Spleen (tissue), 11 donors: ENCODE results near the gene PHETA1. TPM values are rescaled to one million over a fixed set of nuclear protein-coding genes. Genes with fewer than 3 reads are reported as not detected.

Source experiments
- DNase-seq: peaks from one replicate; pipeline ENCODE4 v3.0.0-alpha.2; 2020
- H3K27ac ChIP-seq, 8 donors: fragments of 200-600 bp; sonication (generic) in 7 of 8; 1 replicate in 4 of 8; 2 replicates in 4 of 8; pipeline versions ENCODE4 v1.5.0 to v1.8.0; 2016 to 2021; ENCODE audit warnings: inconsistent platforms in 4 of 8, mild to moderate bottlenecking in 4 of 8, moderate library complexity in 1 of 8
- H3K27me3 ChIP-seq, 7 donors: fragments of 200-600 bp; sonication (generic) in 6 of 7; replicated peaks in 1 of 7; 1 replicate in 4 of 7; 2 replicates in 3 of 7; pipeline versions ENCODE4 v1.5.0 to v1.8.0; 2016 to 2021; ENCODE audit warnings: inconsistent platforms in 3 of 7, mild to moderate bottlenecking in 1 of 7
- H3K36me3 ChIP-seq, 6 donors: fragments of 200-600 bp; sonication (generic) in 5 of 6; 1 replicate in 4 of 6; 2 replicates in 2 of 6; pipeline versions ENCODE4 v1.5.0 to v1.8.0; 2016 to 2021; ENCODE audit warnings: inconsistent platforms in 2 of 6
- H3K4me1 ChIP-seq, 6 donors: fragments of 200-600 bp; sonication (generic) in 5 of 6; 1 replicate in 3 of 6; 2 replicates in 3 of 6; pipeline versions ENCODE4 v1.5.0 to v1.8.0; 2016 to 2021; ENCODE audit warnings: inconsistent platforms in 3 of 6
- H3K4me3 ChIP-seq, 8 donors: fragments of 200-600 bp; sonication (generic) in 7 of 8; 1 replicate in 4 of 8; 2 replicates in 4 of 8; pipeline versions ENCODE4 v1.5.0 to v1.8.0; 2016 to 2021; ENCODE audit warnings: inconsistent platforms in 4 of 8, mild to moderate bottlenecking in 4 of 8, moderate library complexity in 2 of 8
- H3K9me3 ChIP-seq, 8 donors: fragments of 200-600 bp; sonication (generic) in 7 of 8; 1 replicate in 4 of 8; 2 replicates in 4 of 8; pipeline versions ENCODE4 v1.5.0 to v1.8.0; 2016 to 2021; ENCODE audit warnings: inconsistent platforms in 4 of 8
- CTCF ChIP-seq, 11 experiments: fragments of 200-600 bp in 7 of 11; fragments of 450-650 bp in 4 of 11; sonication (generic) in 4 of 11; IDR thresholded peaks in 8 of 11; conservative IDR thresholded peaks in 3 of 11; 1 replicate in 7 of 11; 2 replicates in 4 of 11; pipeline versions ENCODE4 v1.4.0 to v1.8.0; 2016 to 2021; ENCODE audit warnings: antibody characterized with exemption in 11 of 11, inconsistent platforms in 4 of 11, mild to moderate bottlenecking in 1 of 11
- POLR2A ChIP-seq, 3 donors: fragments of 450-650 bp; IDR thresholded peaks; one replicate each; pipeline ENCODE4 v1.5.1; 2017; ENCODE audit warnings: antibody characterized with exemption in 3 of 3, mild to moderate bottlenecking in 1 of 3
- POLR2AphosphoS5 ChIP-seq, 3 donors: sonication (generic); formaldehyde crosslinking; IDR thresholded peaks; one replicate each; pipeline ENCODE4 v1.5.1; 2017; ENCODE audit warnings: antibody characterized with exemption in 3 of 3
- WGBS, 5 donors: extraction: QIAGEN DNeasy Blood & Tissue Kit in 3 of 5; methylation state at CpG; one replicate each; pipeline versions ENCODE4 v1.1.5 to v1.1.7; 2013 to 2018; 5-methylcytosine and 5-hydroxymethylcytosine counted together
- intact Hi-C: fragments of 100-400 bp; cut with DNase I; formaldehyde crosslinking; loops from one replicate; pipeline ENCODE4 v1.15.0; 2023; ENCODE audit warnings: low total_unique reads
- polyA plus RNA-seq, 3 donors: library from polyadenylated mRNA; stranded (reverse); fragments of 200-250 nt; gene quantifications; one replicate each; pipeline ENCODE4 v1.2.1, GENCODE V29; 2013
- total RNA-seq, 7 donors: library from RNA; depleted of rRNA in 3 of 7; stranded (reverse); fragments of >200 nt in 3 of 7; fragmentation: NEBNext Ultra II Directional in 4 of 7; extraction: Animal tissue kit (Norgen Biotek cat#: 25700) in 4 of 7; gene quantifications; one replicate each; pipeline versions ENCODE4 v1.1.0 to v1.2.1, GENCODE V29; 2016 to 2021
- donor health status: healthy with polysubstance abuse.
- donor health status: DM: no; HTN: no; CAD: no; lungs with moderate emphysema.
- donor health status: DM: no; HTN: no; CAD: no.
- donor health status: Bipolar disorder and iron deficiency.
- donor health status: healthy.
- donor health status: DM: no; HTN: no; CAD: no.
- donor health status: DM: yes; HTN: yes; CAD: no.

The PHETA1 gene
- total and polyA plus RNA-seq, 10 donors, result 4.9 to 39.7 (median 20.0) TPM

GRCh38 chr12:111417290-111417689, 48.4 kb upstream of the PHETA1 start:
- no peak for DNase-seq
- H3K4me1 ChIP-seq, result peaks cover 35 to 96% (median 70%) of the 10 kb centered on the region in 6 donors
- intact Hi-C loops, result no loop called here
- WGBS, 5 donors, result 87 to 100% (median 87%) methylated on average over 2 of the region's 2 CpGs
- no peaks in the 10 kb centered on the region for H3K9me3 ChIP-seq
- H3K4me3 ChIP-seq, result no peak overlapping the region
- no peaks in the 10 kb centered on the region for H3K27me3 ChIP-seq
- H3K36me3 ChIP-seq, result peaks cover 0 to 83% (median 52%) of the 10 kb centered on the region in 6 donors
- peak overlapping the region in 4 of 8 donors; percentile 2 to 54 (median 30) for H3K27ac ChIP-seq
- TF ChIP-seq POLR2A (IDR thresholded peaks at IDR 0.05), result no peak
- no peak for TF ChIP-seq CTCF (IDR thresholded peaks at IDR 0.05 in 8 of 11, conservative IDR thresholded peaks at IDR 0.05 in 3 of 11)
- no peak for TF ChIP-seq POLR2AphosphoS5 (IDR thresholded peaks at IDR 0.05)

- peaks cover 57 to 96% (median 79%) of the 10 kb centered on the region in 6 donors for H3K4me1 ChIP-seq
- TF ChIP-seq POLR2A (IDR thresholded peaks at IDR 0.05) (no peak), CTCF (IDR thresholded peaks at IDR 0.05 in 8 of 11, conservative IDR thresholded peaks at IDR 0.05 in 3 of 11) (no peak), POLR2AphosphoS5 (IDR thresholded peaks at IDR 0.05) (peak in 1 of 3 donors; percentile 11)
- peak overlapping the region in 6 of 8 donors; percentile 7 to 99 (median 98) for H3K27ac ChIP-seq
- H3K36me3 ChIP-seq, result peaks cover 0 to 63% (median 31%) of the 10 kb centered on the region in 6 donors
- H3K9me3 ChIP-seq, result no peaks in the 10 kb centered on the region
- 80 to 95% (median 90%) methylated on average over 5 to 7 of the region's 7 CpGs for WGBS, 5 donors
- no peaks in the 10 kb centered on the region for H3K27me3 ChIP-seq
- H3K4me3 ChIP-seq, result no peak overlapping the region
- no peak for DNase-seq
- intact Hi-C loops, result no loop called here
Measured at GRCh38 chr12:111414711-111415252, 45.9 kb upstream of the PHETA1 start.

- Histone ChIP-seq H3K9me3 (no peaks in the 10 kb centered on the region), H3K4me3 (peak overlapping the region in 1 of 8 donors; percentile 3), H3K36me3 (peaks cover 0 to 51% (median 19%) of the 10 kb centered on the region in 6 donors), H3K27ac (peak overlapping the region in 7 of 8 donors; percentile 80 to 99 (median 98)), H3K27me3 (no peaks in the 10 kb centered on the region), H3K4me1 (peaks cover 62 to 96% (median 84%) of the 10 kb centered on the region in 6 donors)
- intact Hi-C loops, result no loop called here
- DNase-seq, result no peak
- WGBS, 5 donors, result 62 to 72% (median 67%) methylated on average over 12 of the region's 12 CpGs
- TF ChIP-seq POLR2A (IDR thresholded peaks at IDR 0.05) (no peak), CTCF (IDR thresholded peaks at IDR 0.05 in 8 of 11, conservative IDR thresholded peaks at IDR 0.05 in 3 of 11) (no peak), POLR2AphosphoS5 (IDR thresholded peaks at IDR 0.05) (peak; percentile 24 to 60 (median 52))
Measured at GRCh38 chr12:111413442-111414086, 44.7 kb upstream of the PHETA1 start.

GRCh38 chr12:111412830-111413441, 44.0 kb upstream of the PHETA1 start:
- 59 to 73% (median 66%) methylated on average over 6 of the region's 6 CpGs for WGBS, 5 donors
- Histone ChIP-seq H3K27ac (peak overlapping the region; percentile 80 to 99 (median 98)), H3K4me1 (peaks cover 69 to 100% (median 90%) of the 10 kb centered on the region in 6 donors), H3K36me3 (peaks cover 0 to 45% (median 13%) of the 10 kb centered on the region in 6 donors), H3K4me3 (peak overlapping the region in 1 of 8 donors; percentile 3), H3K9me3 (no peaks in the 10 kb centered on the region), H3K27me3 (no peaks in the 10 kb centered on the region)
- DNase-seq, result no peak
- TF ChIP-seq CTCF (IDR thresholded peaks at IDR 0.05 in 8 of 11, conservative IDR thresholded peaks at IDR 0.05 in 3 of 11), result no peak
- TF ChIP-seq POLR2A (IDR thresholded peaks at IDR 0.05), result no peak
- TF ChIP-seq POLR2AphosphoS5 (IDR thresholded peaks at IDR 0.05), result no peak
- intact Hi-C loops, result no loop called here
